RKO (cell line): ENCODE results near the gene CWF19L1.
A peak's percentile ranks its signal among the peaks of the same experiment; 100 is the strongest.

ENCODE experiments used
- DNase-seq: peaks from one replicate; pipeline ENCODE4 v3.0.0-alpha.2; 2016; ENCODE audit warnings: low spot score

The CWF19L1 gene

GRCh38 chr10:100253041-100253440 lies 14.4 kb downstream of the CWF19L1 start:
- DNase-seq = no peak

- DNase-seq = no peak
These were observed 18.6 kb downstream of the CWF19L1 start for GRCh38 chr10:100248820-100249219.

- DNase-seq = no peak
These were observed 21.8 kb downstream of the CWF19L1 start for GRCh38 chr10:100245484-100246220.

GRCh38 chr10:100239851-100240250 lies 27.6 kb downstream of the CWF19L1 start:
- DNase-seq = no peak

GRCh38 chr10:100238429-100238828 lies 29.0 kb downstream of the CWF19L1 start:
- no peak for DNase-seq

- no peak for DNase-seq
These were observed 35.3 kb downstream of the CWF19L1 start for GRCh38 chr10:100232101-100232500.

- no peak for DNase-seq
These were observed 37.5 kb downstream of the CWF19L1 start for GRCh38 chr10:100229819-100230422.

- no peak for DNase-seq
These were observed 43.6 kb downstream of the CWF19L1 start for GRCh38 chr10:100223879-100224278.

- DNase-seq = no peak
These were observed 44.9 kb downstream of the CWF19L1 start for GRCh38 chr10:100222529-100222928.

GRCh38 chr10:100216006-100216405 lies 51.4 kb downstream of the CWF19L1 start:
- no peak for DNase-seq

- no peak for DNase-seq
These were observed 58.1 kb downstream of the CWF19L1 start for GRCh38 chr10:100209303-100209702.

GRCh38 chr10:100208276-100208675 lies 59.2 kb downstream of the CWF19L1 start:
- no peak for DNase-seq

GRCh38 chr10:100204370-100204769 lies 63.1 kb downstream of the CWF19L1 start:
- no peak for DNase-seq

- DNase-seq = no peak
These were observed 65.9 kb downstream of the CWF19L1 start for GRCh38 chr10:100201549-100201948.

GRCh38 chr10:100194711-100195110 lies 72.7 kb downstream of the CWF19L1 start:
- DNase-seq = no peak

GRCh38 chr10:100192350-100192749 lies 75.1 kb downstream of the CWF19L1 start:
- no peak for DNase-seq

GRCh38 chr10:100186253-100187212 lies 80.9 kb downstream of the CWF19L1 start:
- DNase-seq = peak; percentile 72

GRCh38 chr10:100185364-100186252 lies 81.8 kb downstream of the CWF19L1 start, which contains the start of gene ERLIN1:
ERLIN1 (minus strand) TSS chr10:100186029; CDS start chr10:100185626, 403 bp downstream.
- peak; percentile 94 for DNase-seq

- peak; percentile 74 for DNase-seq
These were observed 82.6 kb downstream of the CWF19L1 start for GRCh38 chr10:100184840-100185239.

- DNase-seq = peak; percentile 68
These were observed 83.0 kb downstream of the CWF19L1 start for GRCh38 chr10:100184426-100184825.

- DNase-seq = peak; percentile 30
These were observed 84.0 kb downstream of the CWF19L1 start for GRCh38 chr10:100183481-100183880.
